Stimulated activated CD4-positive, alpha-beta T cell treated with anti-CD3 and anti-CD28 coated beads, Interleukin-12 subunit alpha, Interleukin-12 subunit beta, amount 100 ng/mL, for 24 hours (primary cell): ENCODE measurements around the gene RANBP17.
"Not testable (repeated sequence)": the region's sequence is repeated elsewhere in the genome, so short reads cannot be mapped to it uniquely, and the experiment has no call there.

Source experiments
- DNase-seq, 2 experiments: peaks; one replicate each; pipeline ENCODE4 v3.0.0-alpha.2; 2020; ENCODE audit warnings: low read depth in 2 of 2

Gene RANBP17

GRCh38 chr5:171297941-171298340 is 436.1 kb downstream of the RANBP17 start:
- DNase-seq: not testable (repeated sequence)

GRCh38 chr5:171299228-171299627 is 437.4 kb downstream of the RANBP17 start:
- DNase-seq: no peak

GRCh38 chr5:171299851-171300250 is 438.0 kb downstream of the RANBP17 start:
- DNase-seq: no peak

GRCh38 chr5:171300358-171300757 is 438.5 kb downstream of the RANBP17 start:
- DNase-seq: no peak

- DNase-seq: no peak
Observed at GRCh38 chr5:171306166-171306565, 444.3 kb downstream of the RANBP17 start.

- DNase-seq: no peak
Observed at GRCh38 chr5:171306781-171307591, 445.2 kb downstream of the RANBP17 start.

GRCh38 chr5:171307789-171308452 is 446.1 kb downstream of the RANBP17 start:
- DNase-seq: no peak

GRCh38 chr5:171308453-171309275 is 446.8 kb downstream of the RANBP17 start, which contains the start of gene TLX3:
Gene TLX3, plus strand, starts transcription at chr5:171309248. Its CDS starts 118 bp downstream, at chr5:171309366.
- no peak for DNase-seq

- DNase-seq: no peak
Observed at GRCh38 chr5:171309276-171310211, 447.7 kb downstream of the RANBP17 start.

GRCh38 chr5:171310212-171310818 is 448.5 kb downstream of the RANBP17 start:
- no peak for DNase-seq

GRCh38 chr5:171310819-171311321 is 449.1 kb downstream of the RANBP17 start:
- no peak for DNase-seq

GRCh38 chr5:171311322-171312077 is 449.7 kb downstream of the RANBP17 start:
- DNase-seq: no peak

GRCh38 chr5:171312129-171312974 is 450.5 kb downstream of the RANBP17 start:
- no peak for DNase-seq

- DNase-seq: no peak
Observed at GRCh38 chr5:171313481-171314206, 451.8 kb downstream of the RANBP17 start.

- no peak for DNase-seq
Observed at GRCh38 chr5:171314728-171315385, 453.0 kb downstream of the RANBP17 start.

- no peak for DNase-seq
Observed at GRCh38 chr5:171315386-171315891, 453.6 kb downstream of the RANBP17 start.

- DNase-seq: no peak
Observed at GRCh38 chr5:171315925-171316257, 454.1 kb downstream of the RANBP17 start.
